Loucy (cell line): ENCODE data around the gene ARSA.

Experiments used
- CTCF ChIP-seq: fragments of 200-600 bp; sonication (generic); conservative IDR thresholded peaks from 2 replicates; pipeline ENCODE4 v1.5.1; 2014; ENCODE audit warnings: mild to moderate bottlenecking, antibody characterized with exemption, low read length
- EZH2phosphoT487 ChIP-seq: fragments of 200-600 bp; IDR thresholded peaks from 2 replicates; pipeline ENCODE4 v1.6.1; 2018; ENCODE audit warnings: antibody characterized with exemption, mild to moderate bottlenecking, moderate library complexity, borderline replicate concordance

DNA sequence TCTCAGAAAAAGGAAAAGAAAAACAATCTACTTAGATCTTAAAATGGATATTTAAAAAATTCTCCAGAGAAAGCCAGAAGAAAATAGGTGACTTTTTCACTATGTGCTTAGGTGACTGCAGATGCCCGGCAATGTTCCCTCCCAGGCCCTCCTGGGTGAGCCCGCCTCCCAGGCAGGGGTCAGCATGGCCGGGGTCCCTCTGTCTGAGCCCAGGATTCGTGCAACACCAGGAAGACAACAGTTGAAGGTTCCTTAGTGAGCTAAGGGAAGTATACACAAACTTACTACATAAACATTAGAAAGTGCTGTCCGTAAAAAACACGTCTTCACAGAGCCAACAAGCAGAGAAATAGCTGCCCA, 15.8 kb downstream of the ARSA start:
- TF ChIP-seq CTCF (no peak), EZH2phosphoT487 (no peak)
